Panc1 (cell line): ENCODE data around the gene COL4A1.

Experiments used
- POLR2AphosphoS5 ChIP-seq: IDR thresholded peaks from 2 replicates; pipeline ENCODE4 v1.6.1; 2012; ENCODE audit warnings: mild to moderate bottlenecking, low read depth, low read length, moderate library complexity
- TCF7L2 ChIP-seq: IDR thresholded peaks from 2 replicates; pipeline ENCODE4 v1.6.1; 2011; ENCODE audit warnings: mild to moderate bottlenecking, low read depth, low read length, inconsistent platforms
- TF ChIP-seq, protein P1 (sequence below): fragments of 450-650 bp; IDR thresholded peaks from 2 replicates; pipeline ENCODE4 v1.5.1; 2017; ENCODE audit warnings: mild to moderate bottlenecking

GRCh38 chr13:110154410-110154933, 152.5 kb downstream of the COL4A1 start:
- TF ChIP-seq, protein P1, sequence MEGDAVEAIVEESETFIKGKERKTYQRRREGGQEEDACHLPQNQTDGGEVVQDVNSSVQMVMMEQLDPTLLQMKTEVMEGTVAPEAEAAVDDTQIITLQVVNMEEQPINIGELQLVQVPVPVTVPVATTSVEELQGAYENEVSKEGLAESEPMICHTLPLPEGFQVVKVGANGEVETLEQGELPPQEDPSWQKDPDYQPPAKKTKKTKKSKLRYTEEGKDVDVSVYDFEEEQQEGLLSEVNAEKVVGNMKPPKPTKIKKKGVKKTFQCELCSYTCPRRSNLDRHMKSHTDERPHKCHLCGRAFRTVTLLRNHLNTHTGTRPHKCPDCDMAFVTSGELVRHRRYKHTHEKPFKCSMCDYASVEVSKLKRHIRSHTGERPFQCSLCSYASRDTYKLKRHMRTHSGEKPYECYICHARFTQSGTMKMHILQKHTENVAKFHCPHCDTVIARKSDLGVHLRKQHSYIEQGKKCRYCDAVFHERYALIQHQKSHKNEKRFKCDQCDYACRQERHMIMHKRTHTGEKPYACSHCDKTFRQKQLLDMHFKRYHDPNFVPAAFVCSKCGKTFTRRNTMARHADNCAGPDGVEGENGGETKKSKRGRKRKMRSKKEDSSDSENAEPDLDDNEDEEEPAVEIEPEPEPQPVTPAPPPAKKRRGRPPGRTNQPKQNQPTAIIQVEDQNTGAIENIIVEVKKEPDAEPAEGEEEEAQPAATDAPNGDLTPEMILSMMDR: no peak
- no peak for TF ChIP-seq TCF7L2
- no peak for TF ChIP-seq POLR2AphosphoS5
